ENCODE measurements around the gene NLRC3. TPM values are rescaled to one million over a fixed set of nuclear protein-coding genes. Genes with fewer than 3 reads are reported as not detected.

The NLRC3 gene
- total RNA-seq, 2 donors from 2014 or later = 36.8 to 49.1 TPM

- ATAC-seq (replicated peaks) = no peak
- no peak overlapping the region for H3K4me3 Mint-ChIP-seq
- H3K9me3 Mint-ChIP-seq = no peaks in the 10 kb centered on the region
- no peaks in the 10 kb centered on the region for H3K27me3 Mint-ChIP-seq
- peaks cover 94% of the 10 kb centered on the region for H3K36me3 Mint-ChIP-seq (ENCODE audit: low read depth)
- H3K27ac Mint-ChIP-seq = no peak overlapping the region
- H3K4me1 Mint-ChIP-seq = peaks cover 8% of the 10 kb centered on the region
Observed at GRCh38 chr16:3554351-3554928, 22.8 kb downstream of the NLRC3 start.

- H3K4me1 Mint-ChIP-seq = peaks cover 8% of the 10 kb centered on the region
- no peaks in the 10 kb centered on the region for H3K9me3 Mint-ChIP-seq
- H3K36me3 Mint-ChIP-seq (ENCODE audit: low read depth) = peaks cover 95% of the 10 kb centered on the region
- no peak overlapping the region for H3K4me3 Mint-ChIP-seq
- H3K27me3 Mint-ChIP-seq = no peaks in the 10 kb centered on the region
- ATAC-seq (replicated peaks) = no peak
- H3K27ac Mint-ChIP-seq = no peak overlapping the region
Observed at GRCh38 chr16:3553138-3553923, 23.9 kb downstream of the NLRC3 start.

GRCh38 chr16:3550851-3551847 lies 26.1 kb downstream of the NLRC3 start:
- Mint-ChIP-seq H3K4me1 (peaks cover 8% of the 10 kb centered on the region), H3K36me3 (ENCODE audit: low read depth) (peaks cover 91% of the 10 kb centered on the region), H3K27ac (peak overlapping the region; percentile 26), H3K9me3 (no peaks in the 10 kb centered on the region), H3K27me3 (no peaks in the 10 kb centered on the region), H3K4me3 (no peak overlapping the region)
- no peak for ATAC-seq (replicated peaks)

- H3K27ac Mint-ChIP-seq = peak overlapping the region; percentile 61
- peaks cover 92% of the 10 kb centered on the region for H3K36me3 Mint-ChIP-seq (ENCODE audit: low read depth)
- peaks cover 8% of the 10 kb centered on the region for H3K4me1 Mint-ChIP-seq
Observed at GRCh38 chr16:3549906-3550305, 27.3 kb downstream of the NLRC3 start.

GRCh38 chr16:3548859-3549258 lies 28.3 kb downstream of the NLRC3 start:
- Mint-ChIP-seq H3K4me3 (no peak overlapping the region), H3K4me1 (peaks cover 8% of the 10 kb centered on the region), H3K9me3 (no peaks in the 10 kb centered on the region), H3K27me3 (no peaks in the 10 kb centered on the region), H3K36me3 (ENCODE audit: low read depth) (peaks cover 89% of the 10 kb centered on the region), H3K27ac (peak overlapping the region; percentile 43)
- no peak for ATAC-seq (replicated peaks)

More at GRCh38 chr16:3549906-3550305, 27.3 kb downstream of the NLRC3 start:
- no peaks in the 10 kb centered on the region for H3K9me3 Mint-ChIP-seq
- no peak for ATAC-seq (replicated peaks)
- H3K27me3 Mint-ChIP-seq = no peaks in the 10 kb centered on the region
- H3K4me3 Mint-ChIP-seq = no peak overlapping the region

- no peak overlapping the region for H3K27ac Mint-ChIP-seq
- H3K36me3 Mint-ChIP-seq (ENCODE audit: low read depth) = peaks cover 89% of the 10 kb centered on the region
- no peaks in the 10 kb centered on the region for H3K27me3 Mint-ChIP-seq
- no peak overlapping the region for H3K4me3 Mint-ChIP-seq
- no peaks in the 10 kb centered on the region for H3K9me3 Mint-ChIP-seq
- peaks cover 8% of the 10 kb centered on the region for H3K4me1 Mint-ChIP-seq
- no peak for ATAC-seq (replicated peaks)
Observed at GRCh38 chr16:3548445-3548844, 28.8 kb downstream of the NLRC3 start.

- Mint-ChIP-seq H3K4me1 (peaks cover 8% of the 10 kb centered on the region), H3K36me3 (ENCODE audit: low read depth) (peaks cover 86% of the 10 kb centered on the region), H3K9me3 (no peaks in the 10 kb centered on the region), H3K27ac (no peak overlapping the region), H3K4me3 (no peak overlapping the region), H3K27me3 (no peaks in the 10 kb centered on the region)
- ATAC-seq (replicated peaks) = no peak
Observed at GRCh38 chr16:3546986-3547682, 30.1 kb downstream of the NLRC3 start.

- no peaks in the 10 kb centered on the region for H3K27me3 Mint-ChIP-seq
- H3K9me3 Mint-ChIP-seq = no peaks in the 10 kb centered on the region
- ATAC-seq (replicated peaks) = no peak
- peaks cover 72% of the 10 kb centered on the region for H3K36me3 Mint-ChIP-seq (ENCODE audit: low read depth)
- H3K4me3 Mint-ChIP-seq = no peak overlapping the region
- H3K4me1 Mint-ChIP-seq = no peaks in the 10 kb centered on the region
- H3K27ac Mint-ChIP-seq = peak overlapping the region; percentile 36
Observed at GRCh38 chr16:3542601-3543373, 34.4 kb downstream of the NLRC3 start.

- no peaks in the 10 kb centered on the region for H3K9me3 Mint-ChIP-seq
- H3K27me3 Mint-ChIP-seq = no peaks in the 10 kb centered on the region
- H3K27ac Mint-ChIP-seq = peak overlapping the region; percentile 36
- H3K36me3 Mint-ChIP-seq (ENCODE audit: low read depth) = peaks cover 64% of the 10 kb centered on the region
- no peak overlapping the region for H3K4me3 Mint-ChIP-seq
- no peaks in the 10 kb centered on the region for H3K4me1 Mint-ChIP-seq
- no peak for ATAC-seq (replicated peaks)
Observed at GRCh38 chr16:3541527-3542155, 35.6 kb downstream of the NLRC3 start.

- no peak for ATAC-seq (replicated peaks)
- Mint-ChIP-seq H3K4me1 (peaks cover 5% of the 10 kb centered on the region), H3K9me3 (no peaks in the 10 kb centered on the region), H3K4me3 (no peak overlapping the region), H3K27ac (no peak overlapping the region), H3K27me3 (no peaks in the 10 kb centered on the region), H3K36me3 (ENCODE audit: low read depth) (peaks cover 51% of the 10 kb centered on the region)
Observed at GRCh38 chr16:3538222-3538621, 39.0 kb downstream of the NLRC3 start.

GRCh38 chr16:3536851-3537250 lies 40.4 kb downstream of the NLRC3 start:
- Mint-ChIP-seq H3K27ac (no peak overlapping the region), H3K4me1 (peaks cover 5% of the 10 kb centered on the region), H3K9me3 (no peaks in the 10 kb centered on the region), H3K36me3 (ENCODE audit: low read depth) (peaks cover 49% of the 10 kb centered on the region), H3K4me3 (no peak overlapping the region), H3K27me3 (no peaks in the 10 kb centered on the region)
- ATAC-seq (replicated peaks) = no peak

GRCh38 chr16:3536271-3536731 lies 40.9 kb downstream of the NLRC3 start:
- peaks cover 49% of the 10 kb centered on the region for H3K36me3 Mint-ChIP-seq (ENCODE audit: low read depth)
- H3K27me3 Mint-ChIP-seq = no peaks in the 10 kb centered on the region
- peak overlapping the region; percentile 15 for H3K27ac Mint-ChIP-seq
- no peak overlapping the region for H3K4me3 Mint-ChIP-seq
- H3K4me1 Mint-ChIP-seq = peaks cover 5% of the 10 kb centered on the region
- no peaks in the 10 kb centered on the region for H3K9me3 Mint-ChIP-seq
- no peak for ATAC-seq (replicated peaks)

- H3K9me3 Mint-ChIP-seq = no peaks in the 10 kb centered on the region
- H3K27me3 Mint-ChIP-seq = no peaks in the 10 kb centered on the region
- peaks cover 35% of the 10 kb centered on the region for H3K36me3 Mint-ChIP-seq (ENCODE audit: low read depth)
- peaks cover 5% of the 10 kb centered on the region for H3K4me1 Mint-ChIP-seq
- no peak for ATAC-seq (replicated peaks)
- H3K4me3 Mint-ChIP-seq = no peak overlapping the region
- peak overlapping the region; percentile 69 for H3K27ac Mint-ChIP-seq
Observed at GRCh38 chr16:3534126-3534525, 43.1 kb downstream of the NLRC3 start.
